GM19023 (cell line): ENCODE results near the gene PRPF6.
A peak's percentile ranks its signal among the peaks of the same experiment; 100 is the strongest.

Experiments
- ATAC-seq: cut with Tn5 transposase; IDR thresholded peaks from one replicate; pipeline ENCODE4 v1.9.1; 2021; ENCODE audit warnings: mild to moderate bottlenecking, moderate library complexity; ENCODE audit not compliant: unreplicated experiment

Gene PRPF6

GRCh38 chr20:64074963-64075362 is 94.0 kb downstream of the PRPF6 start:
- no peak for ATAC-seq

- ATAC-seq, result no peak
These were observed 94.6 kb downstream of the PRPF6 start for GRCh38 chr20:64075556-64075955.

- ATAC-seq, result no peak
These were observed 95.4 kb downstream of the PRPF6 start for GRCh38 chr20:64076061-64076997.

DNA sequence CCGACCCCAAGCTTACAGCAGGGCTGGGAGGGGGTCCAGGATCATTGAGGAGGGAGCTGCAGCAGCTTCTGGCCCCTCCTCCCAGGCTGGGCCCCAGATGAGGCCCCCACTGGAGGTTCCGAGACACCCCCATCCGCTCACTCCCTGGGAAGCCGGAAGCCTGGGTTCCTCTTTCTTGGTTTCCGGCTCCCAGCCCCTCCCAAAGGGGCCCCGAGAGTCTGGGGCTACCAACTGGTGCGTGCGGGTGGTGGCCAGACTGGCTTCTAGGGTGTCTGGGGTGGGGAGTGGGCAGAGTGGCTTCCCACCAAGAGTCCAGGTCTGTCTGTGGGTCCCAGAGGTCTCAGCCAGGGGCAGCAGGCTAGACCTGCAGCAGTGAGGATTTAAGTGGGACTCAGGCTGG is 96.2 kb downstream of the PRPF6 start:
- ATAC-seq, result no peak

- no peak for ATAC-seq
These were observed 96.6 kb downstream of the PRPF6 start for GRCh38 chr20:64077541-64077875.

GRCh38 chr20:64077876-64078551 is 97.1 kb downstream of the PRPF6 start:
- ATAC-seq, result no peak

DNA sequence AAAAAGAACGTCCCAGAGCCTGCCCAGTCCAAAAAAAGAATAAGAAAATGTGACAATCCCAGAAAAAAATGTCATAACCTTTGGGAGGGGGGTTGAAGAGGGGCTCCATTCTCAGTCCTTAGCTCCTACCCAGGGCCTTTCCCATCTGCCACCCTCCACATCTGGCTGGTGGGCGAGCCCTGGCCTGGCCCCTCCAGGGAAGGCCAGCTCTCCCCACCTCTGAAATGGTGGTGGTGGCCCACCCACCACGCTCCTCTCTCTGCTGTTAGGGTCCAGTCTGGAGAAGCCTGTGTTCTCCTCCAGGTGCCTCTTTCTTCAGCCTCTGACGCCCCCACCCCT is 98.0 kb downstream of the PRPF6 start:
- ATAC-seq, result no peak

DNA sequence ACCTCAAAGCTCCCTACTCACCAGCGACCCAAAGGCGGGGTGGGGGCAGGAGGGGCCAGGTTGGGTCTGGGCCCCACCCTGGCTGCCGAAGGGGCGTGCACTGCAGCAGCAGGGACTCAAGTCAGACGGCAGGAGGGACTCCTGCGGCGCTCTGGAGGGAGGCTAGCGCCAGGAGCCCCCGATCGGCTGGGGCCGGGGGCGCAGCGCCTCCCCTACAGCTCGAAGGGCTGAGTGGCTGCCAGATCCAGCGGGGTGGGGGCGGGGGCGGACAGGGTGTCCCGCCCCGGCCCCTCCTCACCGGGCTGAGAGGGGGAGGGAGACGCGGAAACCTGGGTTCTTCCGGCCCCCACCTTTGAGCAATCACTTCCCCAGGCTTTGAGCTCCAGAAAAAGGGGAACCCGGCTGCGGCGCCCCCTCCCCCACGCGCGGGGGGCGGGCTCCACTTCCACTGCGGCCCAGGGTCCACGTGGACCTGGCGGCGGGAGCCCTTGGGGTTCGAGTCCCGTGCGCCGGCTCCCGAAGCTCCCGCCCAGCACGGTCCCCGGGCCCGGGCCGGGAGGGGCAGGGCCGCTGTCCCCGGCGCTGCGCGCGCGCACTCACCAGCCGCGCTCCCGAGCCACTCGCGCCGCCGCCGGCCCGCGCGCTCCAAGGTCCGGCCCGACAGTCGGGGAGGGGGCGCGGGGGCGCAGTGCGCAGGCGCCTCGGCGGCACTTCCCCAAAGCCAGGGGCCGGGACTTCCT is 98.5 kb downstream of the PRPF6 start, which contains the start of gene RGS19:
TSS of gene RGS19 (minus strand) at position 246 of the 740 bp plus-strand sequence. CDS start 2,632 bp downstream, outside the sequence.
- peak; percentile 46 for ATAC-seq

- ATAC-seq, result no peak
These were observed 99.3 kb downstream of the PRPF6 start, which contains the start of gene OPRL1 for GRCh38 chr20:64080013-64080812. Gene OPRL1, plus strand, starts transcription at chr20:64080082. Its CDS starts 12,639 bp downstream, at chr20:64092721.

DNA sequence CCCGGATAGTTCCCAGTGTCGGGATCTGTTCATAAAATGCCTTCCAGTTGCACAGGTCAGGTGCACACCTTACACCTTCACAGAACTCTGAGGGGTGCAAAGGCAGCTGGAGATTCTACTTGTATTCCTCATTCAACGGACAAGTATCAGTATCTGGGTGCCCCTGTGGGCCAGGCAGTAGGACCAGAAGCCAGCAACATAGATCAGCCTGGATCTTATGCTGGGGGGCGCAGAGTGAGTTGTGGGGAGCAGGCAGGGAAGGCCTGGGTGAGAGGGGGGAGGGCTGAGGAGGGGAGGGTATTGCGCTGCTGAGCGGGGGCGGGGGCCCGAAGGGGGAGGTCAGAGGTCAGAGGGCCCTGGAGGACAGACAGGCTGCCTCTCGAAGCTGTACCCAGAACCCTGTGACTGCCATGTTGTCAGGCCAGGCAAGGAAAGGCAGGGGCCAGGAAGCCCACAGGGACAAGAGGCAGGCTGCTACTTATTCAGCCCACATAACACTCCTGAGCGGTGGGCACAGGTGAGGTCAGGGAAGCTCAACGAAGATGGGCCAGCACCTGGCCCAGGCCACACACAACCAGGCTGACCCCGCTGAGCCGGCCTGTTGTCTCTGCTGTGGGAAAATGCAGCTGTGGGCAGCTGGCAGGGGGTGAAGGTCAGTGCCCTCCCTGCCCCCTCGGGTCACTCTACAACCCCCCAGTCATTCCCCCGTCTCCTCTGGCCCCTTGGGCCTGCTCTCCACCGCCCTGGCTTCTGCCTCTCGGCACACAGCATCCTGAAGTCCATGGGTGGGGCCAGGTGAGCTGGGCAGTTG is 100.1 kb downstream of the PRPF6 start:
- no peak for ATAC-seq

- ATAC-seq, result no peak
These were observed 100.7 kb downstream of the PRPF6 start for GRCh38 chr20:64081624-64081964.

DNA sequence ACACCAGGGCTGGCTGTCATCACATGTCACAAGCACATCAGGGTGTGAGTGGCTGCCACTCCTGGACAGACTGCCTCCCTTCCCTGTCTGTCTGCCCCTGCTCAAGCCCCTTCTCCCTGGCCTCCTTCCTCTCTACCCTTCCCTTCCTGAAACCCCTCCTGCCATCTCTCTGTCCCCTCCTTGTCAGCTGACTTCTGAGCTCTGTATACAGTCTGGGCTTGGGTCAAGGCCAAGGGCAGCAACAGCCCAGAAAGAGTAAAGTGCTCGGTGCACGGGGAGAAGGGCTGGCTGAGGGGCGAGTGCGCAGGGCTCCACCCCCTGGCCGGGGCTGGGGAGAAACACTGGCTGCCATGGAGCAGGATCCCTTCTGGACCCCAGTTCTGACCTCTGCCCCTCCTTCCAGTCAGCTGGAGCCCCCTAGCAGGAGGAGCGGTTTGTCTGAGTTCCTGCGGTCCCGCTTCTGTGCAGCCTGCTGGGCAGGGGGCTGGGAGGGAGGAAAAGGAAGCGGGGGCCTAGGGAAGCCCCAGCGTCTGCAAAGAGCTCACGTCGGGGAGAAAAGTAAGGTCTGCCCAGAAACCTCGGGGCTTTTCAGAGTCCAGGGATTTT is 101.3 kb downstream of the PRPF6 start:
- ATAC-seq, result no peak
